ENCODE data around the gene UBN2. TPM values are rescaled to one million over a fixed set of nuclear protein-coding genes. Genes with fewer than 3 reads are reported as not detected.
A peak's percentile ranks its signal among the peaks of the same experiment; 100 is the strongest.

Gene UBN2
- total and polyA plus RNA-seq, 2 of the 13 experiments (the other 11 are each of a cell fraction or from before 2014, with no cell fraction given): 5.6 to 5.7 TPM

GRCh38 chr7:139341058-139341775, 110.2 kb downstream of the UBN2 start, which contains the start of gene FMC1 (continued):
- TF ChIP-seq REPIN1 (CRISPR knock-in tag; IDR thresholded peaks at IDR 0.05; ENCODE audit: borderline replicate concordance, low read depth) (0 out of 2 replicates have a peak, but pooled peaks have one; percentile 79), CREM (IDR thresholded peaks at IDR 0.05) (peak; percentile 85), CREM (CRISPR knock-in tag; IDR thresholded peaks at IDR 0.05) (no peak), ONECUT2 (CRISPR knock-in tag; IDR thresholded peaks at IDR 0.05) (no peak), MYNN (CRISPR knock-in tag; IDR thresholded peaks at IDR 0.05; ENCODE audit: low read depth) (no peak), ZNF674 (CRISPR knock-in tag; IDR thresholded peaks at IDR 0.05; ENCODE audit: low read depth) (no peak), KDM2A (CRISPR knock-in tag; IDR thresholded peaks at IDR 0.05; ENCODE audit: borderline replicate concordance, low read depth) (peak; percentile 87), U2AF1 (optimal IDR thresholded peaks at IDR 0.05; ENCODE audit: low read depth, low read length) (no peak), PHF20 (CRISPR knock-in tag; IDR thresholded peaks at IDR 0.05) (peak; percentile 66), ZNF230 (CRISPR knock-in tag; IDR thresholded peaks at IDR 0.05) (peak; percentile 50), HNRNPLL (IDR thresholded peaks at IDR 0.05; ENCODE audit: low read depth, low read length, poor library complexity, severe bottlenecking) (peak; percentile 94), ZNF572 (CRISPR knock-in tag; IDR thresholded peaks at IDR 0.05) (no peak), PHF21A (CRISPR knock-in tag; IDR thresholded peaks at IDR 0.05) (peak; percentile 97), ZNF281 (CRISPR knock-in tag; IDR thresholded peaks at IDR 0.05; ENCODE audit: borderline replicate concordance) (no peak), ZNF260 (CRISPR knock-in tag; IDR thresholded peaks at IDR 0.05; ENCODE audit: borderline replicate concordance, low read depth) (0 out of 2 replicates have a peak, but pooled peaks have one; percentile 64), MBD4 (IDR thresholded peaks at IDR 0.05; ENCODE audit: borderline replicate concordance, low read length) (no peak), ZKSCAN8 (CRISPR knock-in tag; IDR thresholded peaks at IDR 0.05; ENCODE audit: borderline replicate concordance) (no peak), RFX1 (IDR thresholded peaks at IDR 0.05) (no peak), NFYB (CRISPR knock-in tag; IDR thresholded peaks at IDR 0.05) (no peak), TFAP4 (IDR thresholded peaks at IDR 0.05; ENCODE audit: borderline replicate concordance, low read depth) (peak; percentile 34; the same call in 1 of the 2 replicates), ZNF580 (CRISPR knock-in tag; IDR thresholded peaks at IDR 0.05; ENCODE audit: borderline replicate concordance, low read depth) (no peak), FOXK2 (IDR thresholded peaks at IDR 0.05) (peak; percentile 90), KLF13 (CRISPR knock-in tag; IDR thresholded peaks at IDR 0.05) (0 out of 2 replicates have a peak, but pooled peaks have one; percentile 63), ZNF737 (CRISPR knock-in tag; IDR thresholded peaks at IDR 0.05; ENCODE audit: borderline replicate concordance) (0 out of 2 replicates have a peak, but pooled peaks have one; percentile 58), HOXA3 (CRISPR knock-in tag; IDR thresholded peaks at IDR 0.05) (peak; percentile 76)
- TF ChIP-seq, protein P1, sequence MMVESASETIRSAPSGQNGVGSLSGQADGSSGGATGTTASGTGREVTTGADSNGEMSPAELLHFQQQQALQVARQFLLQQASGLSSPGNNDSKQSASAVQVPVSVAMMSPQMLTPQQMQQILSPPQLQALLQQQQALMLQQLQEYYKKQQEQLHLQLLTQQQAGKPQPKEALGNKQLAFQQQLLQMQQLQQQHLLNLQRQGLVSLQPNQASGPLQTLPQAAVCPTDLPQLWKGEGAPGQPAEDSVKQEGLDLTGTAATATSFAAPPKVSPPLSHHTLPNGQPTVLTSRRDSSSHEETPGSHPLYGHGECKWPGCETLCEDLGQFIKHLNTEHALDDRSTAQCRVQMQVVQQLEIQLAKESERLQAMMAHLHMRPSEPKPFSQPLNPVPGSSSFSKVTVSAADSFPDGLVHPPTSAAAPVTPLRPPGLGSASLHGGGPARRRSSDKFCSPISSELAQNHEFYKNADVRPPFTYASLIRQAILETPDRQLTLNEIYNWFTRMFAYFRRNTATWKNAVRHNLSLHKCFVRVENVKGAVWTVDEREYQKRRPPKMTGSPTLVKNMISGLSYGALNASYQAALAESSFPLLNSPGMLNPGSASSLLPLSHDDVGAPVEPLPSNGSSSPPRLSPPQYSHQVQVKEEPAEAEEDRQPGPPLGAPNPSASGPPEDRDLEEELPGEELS (CRISPR knock-in tag; IDR thresholded peaks at IDR 0.05): no peak
